ENCODE data around the gene UBE4B.
"Not testable (repeated sequence)": the region's sequence is repeated elsewhere in the genome, so short reads cannot be mapped to it uniquely, and the experiment has no call there.

- TF ChIP-seq, protein P1, sequence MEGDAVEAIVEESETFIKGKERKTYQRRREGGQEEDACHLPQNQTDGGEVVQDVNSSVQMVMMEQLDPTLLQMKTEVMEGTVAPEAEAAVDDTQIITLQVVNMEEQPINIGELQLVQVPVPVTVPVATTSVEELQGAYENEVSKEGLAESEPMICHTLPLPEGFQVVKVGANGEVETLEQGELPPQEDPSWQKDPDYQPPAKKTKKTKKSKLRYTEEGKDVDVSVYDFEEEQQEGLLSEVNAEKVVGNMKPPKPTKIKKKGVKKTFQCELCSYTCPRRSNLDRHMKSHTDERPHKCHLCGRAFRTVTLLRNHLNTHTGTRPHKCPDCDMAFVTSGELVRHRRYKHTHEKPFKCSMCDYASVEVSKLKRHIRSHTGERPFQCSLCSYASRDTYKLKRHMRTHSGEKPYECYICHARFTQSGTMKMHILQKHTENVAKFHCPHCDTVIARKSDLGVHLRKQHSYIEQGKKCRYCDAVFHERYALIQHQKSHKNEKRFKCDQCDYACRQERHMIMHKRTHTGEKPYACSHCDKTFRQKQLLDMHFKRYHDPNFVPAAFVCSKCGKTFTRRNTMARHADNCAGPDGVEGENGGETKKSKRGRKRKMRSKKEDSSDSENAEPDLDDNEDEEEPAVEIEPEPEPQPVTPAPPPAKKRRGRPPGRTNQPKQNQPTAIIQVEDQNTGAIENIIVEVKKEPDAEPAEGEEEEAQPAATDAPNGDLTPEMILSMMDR (IDR thresholded peaks at IDR 0.05): not testable (repeated sequence)
- TF ChIP-seq EZH2 (IDR thresholded peaks at IDR 0.05; ENCODE audit: borderline replicate concordance, insufficient read depth, low read depth, low read length, poor library complexity, severe bottlenecking): not testable (repeated sequence)
Observed at GRCh38 chr1:10205206-10205605, 172.4 kb downstream of the UBE4B start.

All from B cell (primary cell).